ENCODE data around the gene ZNF331.

GRCh38 chr19:53581871-53582279, 43.9 kb downstream of the ZNF331 start:
- no peak for TF ChIP-seq CTCF (IDR thresholded peaks at IDR 0.05; ENCODE audit: insufficient read depth, low read length, poor library complexity, severe bottlenecking)
- no peak for TF ChIP-seq EZH2phosphoT487 (conservative IDR thresholded peaks at IDR 0.05; ENCODE audit: low read length)

Data from SU-DHL-6 (cell line).